HG03342 (cell line): ENCODE measurements around the gene JAK3.
"Not testable (repeated sequence)": the region's sequence is repeated elsewhere in the genome, so short reads cannot be mapped to it uniquely, and the experiment has no call there.

Experiments used
- ATAC-seq: cut with Tn5 transposase; IDR thresholded peaks from one replicate; pipeline ENCODE4 v1.9.1; 2021; ENCODE audit warnings: mild to moderate bottlenecking, moderate library complexity; ENCODE audit not compliant: unreplicated experiment

The JAK3 gene

DNA sequence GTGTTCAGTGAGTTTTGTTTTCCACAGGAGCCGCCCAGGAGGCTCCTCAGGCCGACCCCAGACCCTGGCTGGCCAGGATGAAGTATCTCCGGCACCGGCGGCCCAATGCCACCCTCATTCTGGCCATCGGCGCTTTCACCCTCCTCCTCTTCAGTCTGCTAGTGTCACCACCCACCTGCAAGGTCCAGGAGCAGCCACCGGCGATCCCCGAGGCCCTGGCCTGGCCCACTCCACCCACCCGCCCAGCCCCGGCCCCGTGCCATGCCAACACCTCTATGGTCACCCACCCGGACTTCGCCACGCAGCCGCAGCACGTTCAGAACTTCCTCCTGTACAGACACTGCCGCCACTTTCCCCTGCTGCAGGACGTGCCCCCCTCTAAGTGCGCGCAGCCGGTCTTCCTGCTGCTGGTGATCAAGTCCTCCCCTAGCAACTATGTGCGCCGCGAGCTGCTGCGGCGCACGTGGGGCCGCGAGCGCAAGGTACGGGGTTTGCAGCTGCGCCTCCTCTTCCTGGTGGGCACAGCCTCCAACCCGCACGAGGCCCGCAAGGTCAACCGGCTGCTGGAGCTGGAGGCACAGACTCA lies 40.0 kb downstream of the JAK3 start:
- ATAC-seq: no peak

DNA sequence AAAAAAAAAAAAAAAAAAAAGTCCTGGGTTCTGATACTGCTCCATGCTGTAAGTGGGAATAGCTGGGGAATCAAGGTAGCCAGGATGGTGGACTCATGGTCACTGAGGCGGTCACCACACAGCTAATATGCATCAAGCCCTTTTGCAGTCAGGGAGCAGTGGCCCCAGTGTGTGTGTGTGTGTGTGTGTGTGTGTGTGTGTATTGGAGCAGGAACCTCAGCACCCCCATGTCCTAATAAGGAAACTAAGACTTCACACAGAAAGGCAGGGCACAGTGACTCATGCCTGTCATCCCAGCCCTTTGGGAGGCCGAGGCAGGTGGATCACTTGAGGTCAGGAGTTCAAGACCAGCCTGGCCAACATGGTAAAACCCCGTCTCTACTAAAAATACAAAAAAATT lies 40.8 kb downstream of the JAK3 start:
- ATAC-seq: no peak

DNA sequence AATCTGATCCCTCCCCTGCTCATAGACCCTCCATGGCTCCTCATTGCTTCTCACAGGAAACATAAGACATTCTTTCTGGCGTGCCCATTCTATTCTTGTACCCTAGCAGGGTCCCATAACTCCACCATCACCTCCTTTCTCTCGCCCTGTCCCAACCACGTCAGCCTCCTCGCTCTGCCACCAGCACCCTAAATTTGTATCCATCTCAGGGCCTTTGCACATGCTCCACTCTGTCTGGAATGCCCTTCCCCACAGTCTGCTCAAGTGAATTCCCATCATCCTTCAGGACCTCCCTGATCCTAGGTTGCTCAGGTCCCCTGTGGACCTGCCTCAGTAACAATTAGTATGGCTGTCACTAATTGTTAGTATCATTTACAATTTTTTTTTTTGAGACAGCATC lies 42.4 kb downstream of the JAK3 start:
- no peak for ATAC-seq

DNA sequence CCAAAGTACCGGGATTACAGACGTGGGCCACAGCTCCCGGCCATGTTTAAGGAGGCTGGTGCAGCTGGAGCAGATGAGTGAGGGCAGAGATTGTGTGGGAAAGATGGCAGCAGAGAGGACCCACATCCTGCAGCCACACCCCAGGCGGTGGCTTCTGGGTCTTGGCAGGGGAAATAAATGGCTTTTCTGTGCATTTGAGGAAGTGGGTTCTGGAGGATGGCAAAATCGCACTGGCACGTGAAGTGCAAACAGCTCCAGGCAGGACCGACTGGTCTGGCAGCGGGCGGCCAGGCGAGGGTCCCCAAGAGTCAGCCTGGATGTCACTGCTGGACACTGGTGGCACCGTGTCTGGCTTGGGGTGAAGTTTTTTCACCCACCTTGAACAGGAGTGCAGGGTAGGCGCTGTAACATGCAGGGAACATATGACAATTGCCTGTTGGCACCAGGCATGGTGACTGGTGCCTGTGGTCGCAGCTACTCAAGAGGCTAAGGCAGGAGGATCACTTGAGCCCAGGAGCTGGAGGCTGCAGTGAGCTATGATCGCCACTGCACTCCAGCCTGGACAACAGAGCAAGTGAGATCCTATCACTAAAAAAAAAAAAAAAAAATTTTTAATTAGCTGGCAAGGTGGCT lies 44.4 kb downstream of the JAK3 start:
- no peak for ATAC-seq

DNA sequence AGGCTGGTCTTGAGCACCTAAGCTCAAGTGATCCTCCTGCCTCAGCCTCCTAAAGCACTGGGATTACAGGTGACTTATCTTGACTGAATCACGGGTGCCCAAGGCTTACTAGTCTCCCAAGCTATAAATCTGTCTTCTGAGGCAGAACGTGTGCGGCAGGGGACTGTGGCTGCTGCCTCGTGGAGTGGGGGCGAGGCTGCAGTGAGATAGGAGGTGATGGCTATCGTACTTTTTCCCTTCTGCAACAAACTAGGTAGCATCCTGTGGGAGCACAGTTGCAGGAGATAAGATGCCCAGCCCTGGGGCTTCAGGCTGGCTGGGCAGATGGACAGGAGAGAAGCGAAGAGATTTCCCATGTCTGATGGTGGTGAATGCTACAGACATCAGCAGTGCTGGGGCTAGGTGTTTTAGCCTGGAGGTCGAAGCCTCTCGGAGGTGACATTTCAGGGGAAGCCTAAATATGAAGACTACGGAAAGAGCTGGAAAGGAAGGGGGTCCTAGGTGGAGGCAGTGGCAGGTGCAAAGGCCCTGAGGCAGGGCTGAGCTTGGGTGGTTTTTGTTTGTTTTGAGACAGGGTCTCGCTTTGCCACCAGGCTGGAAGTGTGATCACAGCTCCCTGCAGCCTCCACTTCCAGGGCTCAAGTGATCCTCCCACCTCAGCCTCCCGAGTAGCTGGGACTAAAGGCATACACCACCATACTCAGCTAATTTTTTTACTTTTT lies 45.5 kb downstream of the JAK3 start:
- ATAC-seq: no peak

DNA sequence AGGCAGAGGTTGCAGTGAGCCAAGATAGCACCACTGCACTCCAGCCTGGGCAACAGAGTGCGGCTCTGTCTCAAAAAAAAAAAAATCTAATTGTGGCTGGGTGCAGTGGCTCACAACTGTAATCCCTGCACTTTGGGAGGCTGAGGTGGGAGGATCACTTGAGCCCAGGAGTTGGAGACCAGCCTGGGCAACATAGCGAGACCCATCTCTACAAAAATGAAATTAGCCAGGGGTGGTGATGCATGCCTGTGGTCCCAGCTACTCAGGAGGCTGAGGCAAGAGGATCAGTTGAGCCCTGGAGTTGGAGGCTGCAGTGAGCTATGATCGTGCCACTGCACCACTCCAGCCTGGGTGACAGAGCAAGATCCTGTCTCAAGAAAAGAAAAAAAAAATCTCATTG lies 49.2 kb downstream of the JAK3 start:
- not testable (repeated sequence) for ATAC-seq

DNA sequence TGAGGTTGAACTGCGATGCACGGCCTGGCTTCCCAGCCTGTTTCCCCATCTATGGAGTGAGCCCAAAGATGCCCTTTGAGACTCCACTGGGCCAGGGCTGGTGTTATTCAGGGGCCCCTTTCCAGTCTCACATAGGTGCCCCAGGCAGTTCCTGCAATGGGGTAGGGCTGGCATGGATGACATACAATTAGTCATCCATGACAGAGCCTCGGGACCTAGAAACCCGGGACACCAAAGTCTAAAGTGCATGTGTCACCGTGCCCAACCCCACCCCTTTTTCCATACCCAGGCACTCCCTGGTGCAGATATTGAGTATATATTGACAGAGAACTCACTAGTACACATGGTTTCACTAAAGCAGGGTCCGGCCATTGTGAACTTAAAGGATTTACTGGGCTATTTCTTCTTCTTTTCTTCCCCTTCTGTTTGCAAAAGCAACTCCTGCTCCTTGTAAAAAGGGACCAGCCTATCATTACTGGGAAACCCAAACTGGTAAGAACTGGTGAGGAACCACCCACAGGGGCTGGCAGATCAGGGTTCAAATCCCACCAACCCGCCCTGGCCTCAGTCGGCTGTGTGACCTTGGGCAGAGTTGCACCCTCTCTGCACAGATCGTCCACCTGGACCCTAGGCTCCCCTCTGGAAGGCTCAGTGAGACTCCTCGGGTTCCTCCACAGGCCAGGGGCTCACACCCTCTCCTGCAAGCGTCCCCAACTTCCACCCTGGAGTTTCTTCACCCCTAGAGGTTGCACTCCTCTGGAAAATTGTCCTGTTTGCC lies 50.2 kb downstream of the JAK3 start:
- no peak for ATAC-seq

DNA sequence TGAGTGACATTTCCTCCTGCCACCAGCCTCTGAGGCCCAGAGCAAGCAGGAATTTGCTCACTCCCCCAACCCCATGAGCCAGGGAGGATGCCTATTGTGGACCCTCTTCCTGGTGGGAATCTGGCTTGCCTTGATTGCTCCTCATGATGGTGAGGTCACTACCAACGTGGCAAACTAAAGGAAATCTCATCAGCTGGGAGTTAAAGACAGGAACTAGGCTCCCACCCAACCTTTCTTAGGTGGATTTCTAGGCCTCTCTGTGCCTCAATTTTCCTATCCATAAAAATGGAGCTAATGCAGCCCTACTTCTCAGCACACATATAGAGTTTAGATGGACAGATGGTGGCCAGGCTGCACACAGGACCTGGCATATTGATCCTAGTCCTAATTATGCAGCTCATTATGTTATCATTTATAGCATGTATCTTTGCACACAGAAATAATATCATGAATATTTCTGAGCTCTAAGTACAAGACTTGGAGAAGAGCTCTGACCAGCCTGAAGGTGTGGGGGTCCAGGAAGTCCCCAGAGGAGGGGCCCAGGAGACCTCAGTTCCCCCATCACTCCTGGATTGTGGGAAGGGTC lies 50.9 kb downstream of the JAK3 start:
- no peak for ATAC-seq

DNA sequence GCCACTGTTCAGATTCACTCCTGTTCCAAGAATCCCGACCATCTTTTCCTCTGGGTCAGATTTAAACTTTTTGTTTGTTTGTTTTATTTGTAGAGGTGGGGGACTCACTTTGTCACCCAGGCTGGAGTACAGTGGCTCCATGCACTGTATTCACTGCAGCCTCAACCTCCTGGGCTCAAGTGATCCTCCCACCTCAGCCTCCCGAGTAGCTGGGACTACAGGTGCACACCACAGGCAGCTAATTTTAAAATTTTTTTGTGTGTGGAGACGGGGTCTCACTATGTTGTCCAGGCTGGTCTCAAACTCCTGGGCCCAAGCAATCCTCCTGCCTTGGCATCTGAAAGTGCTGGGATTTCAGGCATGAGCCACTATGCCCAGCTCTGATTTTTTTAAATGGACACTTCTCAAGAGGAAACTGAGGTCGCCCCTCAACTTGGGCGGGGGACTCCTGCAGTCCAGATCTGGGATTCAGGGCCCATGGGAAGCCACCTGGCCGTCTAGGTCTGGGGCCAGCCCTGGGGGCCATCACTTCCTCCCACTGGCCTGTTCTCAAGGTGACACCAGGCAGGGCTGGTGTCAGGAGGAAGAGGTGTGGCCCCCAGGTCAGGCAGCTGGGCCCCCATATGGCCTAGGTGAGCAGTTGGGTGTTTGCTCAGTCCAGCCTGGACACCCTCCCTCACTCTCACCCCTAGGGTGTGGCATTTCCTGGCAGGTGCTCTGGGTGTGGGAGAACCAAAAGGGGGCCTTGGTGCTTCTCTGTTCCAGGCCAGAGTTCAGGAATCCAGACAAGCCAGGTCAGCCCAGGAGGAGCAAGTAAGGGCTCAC lies 51.6 kb downstream of the JAK3 start:
- ATAC-seq: no peak

DNA sequence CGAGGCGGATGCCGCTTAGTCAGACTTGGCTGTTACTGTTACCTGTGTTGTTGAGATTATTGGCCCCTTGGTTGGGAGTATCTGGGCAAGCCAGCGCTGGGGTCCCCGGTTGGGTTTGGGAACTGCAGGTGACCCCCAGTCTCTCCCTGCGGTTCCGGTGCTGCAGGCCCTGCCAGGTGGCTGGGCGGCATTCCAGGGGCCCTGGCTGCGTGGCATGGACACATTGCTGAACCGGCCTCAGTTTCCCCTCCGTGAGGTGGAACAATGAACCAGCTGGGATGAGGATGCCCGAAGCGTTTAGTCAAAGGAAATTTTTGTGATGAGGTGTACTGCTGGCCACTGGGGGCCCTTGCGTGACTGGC lies 52.3 kb downstream of the JAK3 start:
- no peak for ATAC-seq

DNA sequence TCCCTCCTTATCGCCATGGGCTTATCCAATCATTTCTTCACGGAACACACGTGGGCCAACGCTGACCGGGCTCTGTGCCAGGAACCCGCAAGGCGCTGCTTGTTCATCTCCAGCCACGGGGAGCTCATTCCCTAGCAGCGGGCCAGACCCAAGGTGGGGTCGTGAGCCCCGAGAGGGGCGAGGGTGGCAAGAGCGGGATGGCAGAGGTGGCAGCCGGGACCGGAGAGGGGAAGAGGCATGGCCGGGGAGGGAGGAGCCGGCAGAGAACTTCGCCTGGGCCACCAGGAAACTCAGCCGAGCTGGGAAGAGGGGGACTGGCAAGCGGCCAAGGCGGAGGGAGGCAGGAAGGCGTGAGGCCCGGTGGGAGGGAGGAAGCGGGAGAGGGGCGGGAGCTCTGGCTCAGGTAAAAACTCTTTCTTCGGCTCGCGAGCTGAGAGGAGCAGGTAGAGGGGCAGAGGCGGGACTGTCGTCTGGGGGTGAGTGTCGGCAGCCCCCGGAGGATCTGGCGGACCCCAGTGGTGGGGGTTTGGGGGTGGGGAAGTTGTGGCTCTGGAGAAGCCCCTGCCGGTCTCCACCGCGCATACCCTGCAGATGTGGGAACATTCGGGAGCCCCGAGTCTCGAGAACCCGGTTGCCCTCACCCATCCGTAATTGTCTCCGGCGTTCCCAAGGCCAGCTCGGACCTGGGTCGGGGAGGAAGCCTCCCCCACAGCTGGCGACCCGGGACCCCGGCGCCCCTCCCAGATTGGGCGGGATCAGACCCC lies 52.9 kb downstream of the JAK3 start, which contains the start of gene B3GNT3:
Gene B3GNT3 (plus strand): TSS at position 408 of the 764 bp plus-strand sequence. CDS start 12,670 bp downstream, outside the sequence.
- ATAC-seq: no peak

DNA sequence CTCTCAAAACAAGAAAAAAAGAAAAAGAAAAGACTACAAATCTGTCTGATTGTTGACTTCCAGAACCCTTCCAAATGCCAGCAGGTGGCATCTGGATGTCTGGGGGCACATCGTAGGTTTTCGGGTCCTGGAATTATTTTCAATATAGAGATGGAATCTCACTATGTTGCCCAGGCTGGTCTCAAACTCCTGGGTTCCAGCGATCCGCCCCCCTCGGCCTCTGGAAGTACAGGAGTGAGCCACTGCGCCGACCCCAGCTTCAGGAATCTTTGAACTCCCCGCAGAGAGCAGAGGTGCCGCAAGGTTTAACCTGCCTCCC lies 53.4 kb downstream of the JAK3 start:
- ATAC-seq: no peak

DNA sequence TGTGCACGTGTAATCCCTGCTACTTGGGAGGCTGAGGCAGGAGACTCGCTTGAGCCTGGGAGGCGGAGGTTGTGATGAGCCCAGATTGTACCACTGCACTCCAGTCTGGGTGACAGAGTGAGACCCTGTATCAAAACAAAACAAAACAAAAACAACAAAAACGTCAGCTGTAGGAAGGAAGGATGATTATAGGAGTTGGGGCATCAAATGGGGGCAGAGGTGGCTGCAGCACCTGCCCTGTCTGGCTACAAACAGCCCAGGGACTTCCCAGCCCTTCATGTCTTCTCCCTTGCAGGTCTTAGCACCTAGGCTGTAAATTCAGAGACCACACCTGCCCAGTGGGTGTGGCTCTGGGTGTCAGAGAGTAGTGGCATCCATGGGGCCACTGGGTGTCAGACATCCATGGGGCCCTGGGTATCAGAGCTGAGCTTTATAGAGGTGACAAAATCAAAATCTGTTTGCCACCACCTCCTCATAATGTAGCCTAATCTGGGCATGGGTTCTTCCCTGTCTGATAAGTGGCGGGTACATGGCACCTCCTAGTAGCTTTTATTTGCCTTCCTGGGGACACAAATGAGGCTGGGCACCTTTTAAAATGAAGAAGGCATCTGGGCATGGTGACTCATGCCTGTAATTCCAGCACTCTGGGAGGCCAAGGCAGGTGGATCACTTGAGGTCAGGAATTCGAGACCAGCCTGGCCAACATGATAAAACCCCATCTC lies 57.6 kb downstream of the JAK3 start:
- no peak for ATAC-seq

DNA sequence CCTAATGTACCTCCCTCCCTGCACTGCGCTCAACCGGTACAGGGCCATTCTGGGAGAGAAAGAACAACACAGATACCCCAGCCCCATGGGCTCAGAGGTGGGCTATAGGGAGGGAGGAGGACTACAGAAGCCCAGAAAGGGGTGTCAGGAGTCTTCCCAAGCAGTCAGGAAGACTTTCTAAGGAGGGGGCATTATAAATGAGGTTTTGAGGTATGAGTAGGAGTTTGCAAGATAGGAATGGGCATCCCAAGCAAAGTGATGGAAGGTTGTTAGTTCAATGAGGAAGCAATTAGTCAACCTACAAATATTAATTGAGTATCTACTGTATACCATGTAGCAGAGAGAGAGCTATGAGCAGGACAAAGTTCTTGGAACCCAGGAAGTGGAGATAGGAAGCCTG lies 59.1 kb downstream of the JAK3 start:
- no peak for ATAC-seq

DNA sequence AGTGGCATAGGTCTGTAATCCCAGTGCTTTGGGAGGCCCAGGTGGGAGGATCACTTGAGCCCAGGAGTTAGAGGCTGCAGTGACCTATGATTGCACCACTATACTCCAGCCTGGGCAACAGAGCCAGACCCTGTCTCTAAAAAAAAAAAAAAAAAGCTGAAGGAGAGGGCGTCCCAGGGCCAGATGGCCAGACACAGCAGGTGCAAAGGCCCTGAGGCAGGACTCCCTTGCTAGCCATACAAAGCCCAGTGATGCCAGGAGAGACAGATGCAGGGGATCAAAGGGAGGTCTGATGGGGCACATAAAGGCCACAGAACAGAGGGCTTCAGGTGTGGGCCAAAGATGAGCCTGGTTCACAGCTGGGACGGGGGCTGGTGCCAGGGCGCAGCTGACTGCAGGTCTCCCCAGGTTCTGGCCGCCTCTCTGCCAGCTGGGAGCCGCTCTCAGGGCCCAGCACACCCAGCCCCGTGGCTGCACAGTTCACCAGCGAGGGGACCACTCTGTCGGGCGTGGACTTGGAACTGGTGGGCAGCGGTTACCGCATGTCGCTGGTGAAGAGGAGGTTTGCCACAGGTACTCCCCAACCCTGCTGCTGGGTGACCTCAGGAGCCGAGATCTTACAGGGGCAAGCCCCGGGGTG lies 60.4 kb downstream of the JAK3 start:
- ATAC-seq: no peak

DNA sequence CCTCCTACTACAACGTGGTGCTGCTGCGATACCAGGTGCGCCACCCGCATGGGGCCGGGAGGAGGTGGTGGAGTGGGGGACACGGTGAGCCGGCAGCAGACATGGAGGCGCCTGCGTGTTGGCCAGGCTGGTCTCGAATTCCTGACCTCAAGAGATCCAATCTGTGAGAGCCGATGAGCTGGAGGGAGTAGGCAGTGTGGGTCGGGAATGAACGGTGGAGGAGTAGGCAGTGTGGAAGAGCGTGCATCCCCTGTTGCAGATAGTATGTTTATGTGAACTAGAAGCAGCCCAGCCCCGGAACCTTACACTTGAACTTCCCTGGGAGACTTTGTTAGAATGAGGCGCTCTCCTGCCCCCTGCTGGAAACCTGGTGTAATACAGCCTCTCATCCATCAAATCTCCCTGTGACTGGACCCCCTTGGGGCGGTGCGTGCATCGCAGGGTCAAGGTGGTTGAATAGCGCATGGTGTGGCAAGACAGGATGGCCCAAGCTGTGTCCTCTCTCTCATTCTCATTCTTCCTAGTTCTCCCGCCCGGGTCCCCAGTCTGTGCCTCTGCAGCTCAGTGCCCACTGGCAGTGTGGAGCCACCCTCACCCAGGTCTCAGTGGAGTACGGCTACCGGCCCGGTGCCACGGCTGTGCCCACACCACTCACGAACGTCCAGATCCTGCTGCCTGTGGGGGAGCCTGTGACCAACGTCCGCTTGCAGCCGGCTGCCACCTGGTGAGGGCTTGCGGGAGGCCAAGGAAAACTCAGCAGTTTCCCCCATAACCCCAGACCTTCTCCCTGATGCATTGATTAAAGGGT lies 63.4 kb downstream of the JAK3 start:
- ATAC-seq: no peak

DNA sequence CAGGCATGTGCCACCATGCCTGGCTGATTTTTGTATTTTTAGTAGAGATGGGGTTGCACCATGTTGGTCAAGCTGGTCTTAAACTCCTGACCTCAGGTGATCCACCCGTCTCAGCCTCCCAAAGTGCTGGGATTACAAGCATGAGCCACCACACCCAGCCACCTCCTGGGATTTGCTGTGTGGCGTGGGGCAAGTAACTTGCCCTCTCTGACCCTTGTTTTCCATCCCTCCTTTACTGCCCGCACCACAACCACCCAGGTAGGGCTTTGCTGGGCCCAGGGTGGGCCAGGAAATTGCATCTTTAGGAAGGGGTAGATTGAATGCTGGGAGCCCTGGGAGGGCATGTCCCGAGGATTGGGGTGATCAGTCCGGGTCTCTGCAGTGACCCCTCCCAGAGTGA lies 64.1 kb downstream of the JAK3 start:
- not testable (repeated sequence) for ATAC-seq

DNA sequence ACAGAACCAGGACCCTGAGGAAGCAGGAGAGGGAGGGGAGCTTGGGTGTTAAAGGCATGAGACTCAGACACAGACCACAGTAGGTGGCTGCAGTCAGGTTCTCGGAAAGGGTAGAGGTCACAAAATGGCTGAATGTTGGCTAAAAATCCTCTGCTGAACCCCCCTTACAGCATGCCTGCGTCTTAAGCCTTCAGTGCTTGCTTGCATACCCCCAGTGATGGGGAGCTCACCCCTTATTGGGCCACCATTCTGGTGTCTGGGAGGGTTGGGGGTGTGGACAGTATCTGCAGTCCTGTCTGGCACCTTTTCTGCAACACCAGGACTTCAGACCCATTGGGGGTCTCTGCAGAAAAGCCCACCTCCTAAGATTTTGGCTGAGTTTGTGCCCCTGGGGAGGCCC lies 67.0 kb downstream of the JAK3 start:
- ATAC-seq: no peak
